ENCODE results near the gene SPOPL.

The SPOPL gene

GRCh38 chr2:138502255-138503086 is 901 bp downstream of the SPOPL start:
- H3K27ac ChIP-seq, result peak overlapping the region; percentile 98
- H3K9me3 ChIP-seq, result no peaks in the 10 kb centered on the region
- no peak for TF ChIP-seq CTCF (IDR thresholded peaks at IDR 0.05)
- DNase-seq, result no peak
- H3K4me1 ChIP-seq, result peaks cover 0 to 64% (median 33%) of the 10 kb centered on the region in 4 donors
- no peaks in the 10 kb centered on the region for H3K36me3 ChIP-seq
- H3K4me3 ChIP-seq, result peak overlapping the region; percentile 96 to 98
- no peaks in the 10 kb centered on the region for H3K27me3 ChIP-seq
- intact Hi-C loops (cut with DNase I; ENCODE audit: low total_unique reads), result no loop called here

- H3K4me1 ChIP-seq, result peaks cover 0 to 70% (median 34%) of the 10 kb centered on the region in 4 donors
- H3K27ac ChIP-seq, result peak overlapping the region; percentile 98
- TF ChIP-seq CTCF (IDR thresholded peaks at IDR 0.05), result no peak
- H3K4me3 ChIP-seq, result peak overlapping the region; percentile 96 to 98
- no peaks in the 10 kb centered on the region for H3K27me3 ChIP-seq
- intact Hi-C loops (cut with DNase I; ENCODE audit: low total_unique reads), result no loop called here
- H3K36me3 ChIP-seq, result no peaks in the 10 kb centered on the region
- no peak for DNase-seq
- H3K9me3 ChIP-seq, result no peaks in the 10 kb centered on the region
Measured at GRCh38 chr2:138503087-138503442, 1.5 kb downstream of the SPOPL start.

GRCh38 chr2:138503652-138504051 is 2.1 kb downstream of the SPOPL start:
- intact Hi-C loops (cut with DNase I; ENCODE audit: low total_unique reads), result no loop called here
- TF ChIP-seq CTCF (IDR thresholded peaks at IDR 0.05), result no peak
- Histone ChIP-seq H3K9me3 (no peaks in the 10 kb centered on the region), H3K4me1 (peaks cover 0 to 75% (median 36%) of the 10 kb centered on the region in 4 donors), H3K27me3 (no peaks in the 10 kb centered on the region), H3K4me3 (peak overlapping the region; percentile 96 to 98), H3K27ac (peak overlapping the region; percentile 98), H3K36me3 (no peaks in the 10 kb centered on the region)
- no peak for DNase-seq

- DNase-seq, result no peak
- H3K9me3 ChIP-seq, result no peaks in the 10 kb centered on the region
- H3K4me3 ChIP-seq, result peak overlapping the region; percentile 96 to 98
- H3K4me1 ChIP-seq, result peaks cover 0 to 79% (median 36%) of the 10 kb centered on the region in 4 donors
- no peaks in the 10 kb centered on the region for H3K36me3 ChIP-seq
- H3K27ac ChIP-seq, result peak overlapping the region; percentile 98
- no peak for TF ChIP-seq CTCF (IDR thresholded peaks at IDR 0.05)
- intact Hi-C loops (cut with DNase I; ENCODE audit: low total_unique reads), result no loop called here
- no peaks in the 10 kb centered on the region for H3K27me3 ChIP-seq
Measured at GRCh38 chr2:138504092-138504491, 2.5 kb downstream of the SPOPL start.

GRCh38 chr2:138504546-138505235 is 3.1 kb downstream of the SPOPL start:
- no peak for TF ChIP-seq CTCF (IDR thresholded peaks at IDR 0.05)
- peak overlapping the region; percentile 96 to 98 for H3K4me3 ChIP-seq
- no peak for DNase-seq
- H3K4me1 ChIP-seq, result peaks cover 0 to 75% (median 34%) of the 10 kb centered on the region in 4 donors
- H3K27ac ChIP-seq, result peak overlapping the region in 1 of 2 donors; percentile 98
- no peaks in the 10 kb centered on the region for H3K9me3 ChIP-seq
- intact Hi-C loops (cut with DNase I; ENCODE audit: low total_unique reads), result no loop called here
- H3K36me3 ChIP-seq, result no peaks in the 10 kb centered on the region
- H3K27me3 ChIP-seq, result no peaks in the 10 kb centered on the region
